ENCODE data around the gene BRD7.
A peak's percentile ranks its signal among the peaks of the same experiment; 100 is the strongest.
"Not testable (repeated sequence)": the region's sequence is repeated elsewhere in the genome, so short reads cannot be mapped to it uniquely, and the experiment has no call there.

The BRD7 gene

GRCh38 chr16:50354629-50355456 lies 13.9 kb downstream of the BRD7 start:
- no peaks in the 10 kb centered on the region for H3K4me1 ChIP-seq (ENCODE audit: control insufficient read depth, insufficient read depth, low read length, poor library complexity, severe bottlenecking)
- H3K9me3 ChIP-seq (ENCODE audit: control insufficient read depth, low read length): no peaks in the 10 kb centered on the region
- H3K36me3 ChIP-seq (ENCODE audit: control insufficient read depth, insufficient read depth, low read length): peaks cover 70% of the 10 kb centered on the region
- no peak overlapping the region for H3K27ac ChIP-seq (ENCODE audit: low read depth, low read length, severe bottlenecking)
- H3K4me3 ChIP-seq (ENCODE audit: extremely low read depth, insufficient read depth, low read length, poor library complexity, severe bottlenecking): no peak overlapping the region
- WGBS, 2 experiments (ENCODE audit: insufficient coverage in 2 of 2): 88% methylated on average over 2 of the region's 11 CpGs; no CpG with 5 or more reads in 1 of the 2 experiments

GRCh38 chr16:50354082-50354481 lies 14.7 kb downstream of the BRD7 start:
- H3K27ac ChIP-seq (ENCODE audit: low read depth, low read length, severe bottlenecking): no peak overlapping the region
- H3K4me3 ChIP-seq (ENCODE audit: extremely low read depth, insufficient read depth, low read length, poor library complexity, severe bottlenecking): no peak overlapping the region
- H3K4me1 ChIP-seq (ENCODE audit: control insufficient read depth, insufficient read depth, low read length, poor library complexity, severe bottlenecking): no peaks in the 10 kb centered on the region
- no peaks in the 10 kb centered on the region for H3K9me3 ChIP-seq (ENCODE audit: control insufficient read depth, low read length)
- no CpG with 5 or more reads among the region's 1 CpG for WGBS, 2 experiments (ENCODE audit: insufficient coverage in 2 of 2)
- H3K36me3 ChIP-seq (ENCODE audit: control insufficient read depth, insufficient read depth, low read length): peaks cover 70% of the 10 kb centered on the region

- no CpG with 5 or more reads among the region's 2 CpGs for WGBS, 2 experiments (ENCODE audit: insufficient coverage in 2 of 2)
Observed at GRCh38 chr16:50351952-50352351, 16.8 kb downstream of the BRD7 start.

DNA sequence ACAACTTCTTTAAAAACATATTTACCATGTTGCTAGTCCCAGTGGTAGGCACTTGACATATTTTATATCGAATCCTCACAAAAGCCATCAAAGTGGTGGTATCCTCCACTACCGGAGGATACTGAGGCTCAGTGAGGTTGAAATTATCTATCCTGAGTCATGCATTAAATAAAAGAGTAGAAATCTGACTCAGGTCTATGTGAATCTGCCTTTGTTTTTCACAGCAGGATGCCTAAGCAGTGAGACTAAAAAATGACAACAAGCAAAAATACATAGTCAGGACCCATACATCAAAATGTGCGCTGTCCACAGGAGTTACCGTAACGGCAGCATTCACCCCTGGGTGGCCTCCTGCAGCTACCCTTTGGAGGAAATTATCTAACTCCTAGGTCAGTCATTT lies 17.7 kb downstream of the BRD7 start:
- H3K9me3 ChIP-seq (ENCODE audit: control insufficient read depth, low read length): no peaks in the 10 kb centered on the region
- no peaks in the 10 kb centered on the region for H3K4me1 ChIP-seq (ENCODE audit: control insufficient read depth, insufficient read depth, low read length, poor library complexity, severe bottlenecking)
- no peak overlapping the region for H3K27ac ChIP-seq (ENCODE audit: low read depth, low read length, severe bottlenecking)
- peaks cover 48% of the 10 kb centered on the region for H3K36me3 ChIP-seq (ENCODE audit: control insufficient read depth, insufficient read depth, low read length)
- no peak overlapping the region for H3K4me3 ChIP-seq (ENCODE audit: extremely low read depth, insufficient read depth, low read length, poor library complexity, severe bottlenecking)
- 94 to 100% methylated on average over 3 to 5 of the region's 5 CpGs for WGBS, 2 experiments (ENCODE audit: insufficient coverage in 2 of 2)

More at GRCh38 chr16:50351952-50352351, 16.8 kb downstream of the BRD7 start:
- H3K36me3 ChIP-seq (ENCODE audit: control insufficient read depth, insufficient read depth, low read length): peaks cover 54% of the 10 kb centered on the region
- H3K9me3 ChIP-seq (ENCODE audit: control insufficient read depth, low read length): no peaks in the 10 kb centered on the region
- H3K4me1 ChIP-seq (ENCODE audit: control insufficient read depth, insufficient read depth, low read length, poor library complexity, severe bottlenecking): no peaks in the 10 kb centered on the region
- no peak overlapping the region for H3K4me3 ChIP-seq (ENCODE audit: extremely low read depth, insufficient read depth, low read length, poor library complexity, severe bottlenecking)
- no peak overlapping the region for H3K27ac ChIP-seq (ENCODE audit: low read depth, low read length, severe bottlenecking)

DNA sequence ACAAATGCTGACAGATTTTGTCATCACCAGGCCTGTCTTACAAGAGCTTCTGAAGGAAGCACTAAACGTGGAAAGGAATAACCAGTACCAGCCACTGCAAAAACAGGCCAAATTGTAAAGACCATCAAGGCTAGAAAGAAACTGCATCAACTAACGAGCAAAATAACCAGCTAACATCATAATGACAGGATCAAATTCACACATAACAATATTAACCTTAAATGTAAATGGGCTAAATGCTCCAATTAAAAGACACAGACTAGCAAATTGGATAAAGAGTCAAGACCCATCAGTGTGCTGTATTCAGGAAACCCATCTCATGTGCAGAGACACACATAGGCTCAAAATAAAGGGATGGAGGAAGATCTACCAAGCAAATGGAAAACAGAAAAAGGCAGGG lies 23.6 kb downstream of the BRD7 start:
- H3K4me3 ChIP-seq (ENCODE audit: extremely low read depth, insufficient read depth, low read length, poor library complexity, severe bottlenecking); H3K27ac ChIP-seq (ENCODE audit: low read depth, low read length, severe bottlenecking): not testable (repeated sequence)
- 100% methylated on average over 1 of the region's 2 CpGs; no CpG with 5 or more reads in 1 of the 2 experiments for WGBS, 2 experiments (ENCODE audit: insufficient coverage in 2 of 2)

GRCh38 chr16:50343566-50343965 lies 25.2 kb downstream of the BRD7 start:
- WGBS, 2 experiments (ENCODE audit: insufficient coverage in 2 of 2): 71 to 74% methylated on average over 8 of the region's 8 CpGs

More for the DNA sequence above, 23.6 kb downstream of the BRD7 start:
- H3K4me1 ChIP-seq (ENCODE audit: control insufficient read depth, insufficient read depth, low read length, poor library complexity, severe bottlenecking); H3K9me3 ChIP-seq (ENCODE audit: control insufficient read depth, low read length): not testable (repeated sequence)
- H3K36me3 ChIP-seq (ENCODE audit: control insufficient read depth, insufficient read depth, low read length): peaks cover 48% of the 10 kb centered on the region

GRCh38 chr16:50340578-50340977 lies 28.2 kb downstream of the BRD7 start:
- Histone ChIP-seq H3K27ac (ENCODE audit: low read depth, low read length, severe bottlenecking) (no peak overlapping the region), H3K4me3 (ENCODE audit: extremely low read depth, insufficient read depth, low read length, poor library complexity, severe bottlenecking) (no peak overlapping the region), H3K9me3 (ENCODE audit: control insufficient read depth, low read length) (no peaks in the 10 kb centered on the region), H3K36me3 (ENCODE audit: control insufficient read depth, insufficient read depth, low read length) (peaks cover 55% of the 10 kb centered on the region), H3K4me1 (ENCODE audit: control insufficient read depth, insufficient read depth, low read length, poor library complexity, severe bottlenecking) (peaks cover 5% of the 10 kb centered on the region)
- WGBS, 2 experiments (ENCODE audit: insufficient coverage in 2 of 2): no CpG with 5 or more reads among the region's 2 CpGs

More at GRCh38 chr16:50343566-50343965, 25.2 kb downstream of the BRD7 start:
- H3K9me3 ChIP-seq (ENCODE audit: control insufficient read depth, low read length); H3K4me3 ChIP-seq (ENCODE audit: extremely low read depth, insufficient read depth, low read length, poor library complexity, severe bottlenecking); H3K4me1 ChIP-seq (ENCODE audit: control insufficient read depth, insufficient read depth, low read length, poor library complexity, severe bottlenecking); H3K27ac ChIP-seq (ENCODE audit: low read depth, low read length, severe bottlenecking): not testable (repeated sequence)
- peaks cover 48% of the 10 kb centered on the region for H3K36me3 ChIP-seq (ENCODE audit: control insufficient read depth, insufficient read depth, low read length)

GRCh38 chr16:50338371-50339231 lies 30.2 kb downstream of the BRD7 start:
- Histone ChIP-seq H3K4me3 (ENCODE audit: extremely low read depth, insufficient read depth, low read length, poor library complexity, severe bottlenecking) (no peak overlapping the region), H3K4me1 (ENCODE audit: control insufficient read depth, insufficient read depth, low read length, poor library complexity, severe bottlenecking) (peaks cover 5% of the 10 kb centered on the region), H3K27ac (ENCODE audit: low read depth, low read length, severe bottlenecking) (no peak overlapping the region), H3K9me3 (ENCODE audit: control insufficient read depth, low read length) (no peaks in the 10 kb centered on the region), H3K36me3 (ENCODE audit: control insufficient read depth, insufficient read depth, low read length) (peaks cover 62% of the 10 kb centered on the region)
- 93 to 94% methylated on average over 6 to 7 of the region's 8 CpGs for WGBS, 2 experiments (ENCODE audit: insufficient coverage in 2 of 2)

DNA sequence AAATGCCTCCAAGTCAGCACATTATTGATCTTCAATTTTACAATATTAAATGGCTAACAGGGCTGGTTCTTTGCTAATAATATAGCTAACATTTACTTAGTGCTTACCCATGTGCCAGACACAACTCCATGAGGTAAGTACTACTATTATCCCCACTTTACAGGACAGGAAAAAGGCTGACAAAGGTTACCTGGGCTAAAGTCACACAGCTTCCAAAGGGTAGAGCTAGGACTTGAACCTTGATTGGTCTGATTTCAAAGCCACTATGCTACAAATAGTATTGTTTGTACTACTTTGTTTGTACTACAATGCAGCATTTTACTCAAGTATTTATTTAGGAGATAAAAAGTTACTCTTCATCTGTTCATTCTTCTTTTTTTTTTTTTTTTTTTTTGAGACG lies 31.9 kb downstream of the BRD7 start:
- H3K9me3 ChIP-seq (ENCODE audit: control insufficient read depth, low read length): no peaks in the 10 kb centered on the region
- H3K36me3 ChIP-seq (ENCODE audit: control insufficient read depth, insufficient read depth, low read length): peaks cover 63% of the 10 kb centered on the region
- WGBS, 2 experiments (ENCODE audit: insufficient coverage in 2 of 2): no CpG with 5 or more reads among the region's 1 CpG
- no peak overlapping the region for H3K4me3 ChIP-seq (ENCODE audit: extremely low read depth, insufficient read depth, low read length, poor library complexity, severe bottlenecking)
- no peak overlapping the region for H3K27ac ChIP-seq (ENCODE audit: low read depth, low read length, severe bottlenecking)
- H3K4me1 ChIP-seq (ENCODE audit: control insufficient read depth, insufficient read depth, low read length, poor library complexity, severe bottlenecking): peaks cover 5% of the 10 kb centered on the region

- Histone ChIP-seq H3K9me3 (ENCODE audit: control insufficient read depth, low read length) (no peaks in the 10 kb centered on the region), H3K4me1 (ENCODE audit: control insufficient read depth, insufficient read depth, low read length, poor library complexity, severe bottlenecking) (peaks cover 11% of the 10 kb centered on the region), H3K4me3 (ENCODE audit: extremely low read depth, insufficient read depth, low read length, poor library complexity, severe bottlenecking) (no peak overlapping the region), H3K27ac (ENCODE audit: low read depth, low read length, severe bottlenecking) (peak overlapping the region; percentile 10), H3K36me3 (ENCODE audit: control insufficient read depth, insufficient read depth, low read length) (peaks cover 61% of the 10 kb centered on the region)
- WGBS, 2 experiments (ENCODE audit: insufficient coverage in 2 of 2): 91 to 98% methylated on average over 4 to 6 of the region's 8 CpGs
Observed at GRCh38 chr16:50335196-50335958, 33.4 kb downstream of the BRD7 start.

Data from mesodermal cell (in vitro differentiated cells).